ENCODE results near the gene TMX4.

DNA sequence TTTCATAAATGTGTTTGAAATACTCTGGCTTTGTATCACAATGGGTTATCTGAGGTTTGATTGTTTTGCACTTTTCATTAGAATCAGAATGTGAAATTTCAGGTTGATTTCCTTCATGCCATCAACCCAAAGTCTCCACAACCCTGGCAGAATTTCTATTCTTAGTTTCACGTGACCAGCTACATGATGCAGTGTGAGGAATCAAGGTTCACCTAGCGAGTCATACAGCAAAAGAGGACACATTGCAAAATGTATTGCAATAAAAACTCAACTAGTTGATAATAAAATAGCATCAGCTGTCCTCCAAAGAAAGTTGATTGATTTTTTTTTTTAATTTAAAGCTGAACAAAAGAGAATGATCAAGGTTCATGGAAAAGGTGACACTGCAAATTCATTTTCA lies 81.5 kb downstream of the TMX4 start:
- TF ChIP-seq TAF1 (IDR thresholded peaks at IDR 0.05; ENCODE audit: low read depth, low read length) (no peak), POLR2AphosphoS5 (IDR thresholded peaks at IDR 0.05; ENCODE audit: low read depth, low read length) (no peak), POLR2A (IDR thresholded peaks at IDR 0.05; ENCODE audit: low read depth, low read length) (no peak), PAX5 (IDR thresholded peaks at IDR 0.05; ENCODE audit: insufficient read depth, low read length, severe bottlenecking) (no peak), SPI1 (IDR thresholded peaks at IDR 0.05; ENCODE audit: low read depth, low read length) (no peak)
